Lower lobe of right lung (tissue), 2 donors: ENCODE measurements around the gene ENTPD6. TPM values are rescaled to one million over a fixed set of nuclear protein-coding genes. Genes with fewer than 3 reads are reported as not detected.
"Not testable (repeated sequence)": the region's sequence is repeated elsewhere in the genome, so short reads cannot be mapped to it uniquely, and the experiment has no call there.

ENCODE experiments used
- ATAC-seq, 2 donors: fragments of 200-7000 bp; cut with Tn5 transposase; one replicate each; pipeline ENCODE4 v1.9.1; 2020 to 2022; ENCODE audit warnings: mild to moderate bottlenecking in 2 of 2, moderate library complexity in 2 of 2
- DNase-seq: peaks from one replicate; pipeline ENCODE4 v3.0.0-alpha.2; 2020
- H3K27ac ChIP-seq: fragments of 200-600 bp; one replicate; pipeline ENCODE4 v1.8.0; 2022
- H3K27me3 ChIP-seq: fragments of 200-600 bp; one replicate; pipeline ENCODE4 v1.8.0; 2022; ENCODE audit warnings: low read depth
- H3K36me3 ChIP-seq: fragments of 200-600 bp; one replicate; pipeline ENCODE4 v1.8.0; 2022; ENCODE audit warnings: mild to moderate bottlenecking
- H3K4me1 ChIP-seq: fragments of 200-600 bp; one replicate; pipeline ENCODE4 v1.8.0; 2022
- H3K4me3 ChIP-seq: fragments of 200-600 bp; one replicate; pipeline ENCODE4 v1.8.0; 2022; ENCODE audit warnings: mild to moderate bottlenecking
- H3K9me3 ChIP-seq: fragments of 200-600 bp; one replicate; pipeline ENCODE4 v1.8.0; 2022
- CTCF ChIP-seq: fragments of 200-600 bp; IDR thresholded peaks from one replicate; pipeline ENCODE4 v1.8.0; 2022; ENCODE audit warnings: antibody characterized with exemption, mild to moderate bottlenecking
- intact Hi-C: fragments of 100-400 bp; cut with DNase I; formaldehyde crosslinking; loops from one replicate; pipeline ENCODE4 v1.11.0; 2022
- total RNA-seq: library from RNA; stranded (reverse); fragmentation: NEBNext Ultra II Directional; extraction: Animal tissue kit (Norgen Biotek cat#: 25700); gene quantifications from one replicate; pipeline ENCODE4 v1.2.1, GENCODE V29; 2021
- donor health status: DM: no; HTN: yes; CAD: no; lungs with severe emphysema.

ENTPD6 gene
- total RNA-seq, 1 donor from 2014 or later: 64.5 TPM

GRCh38 chr20:25258828-25259227, 63.3 kb downstream of the ENTPD6 start:
- intact Hi-C loops: no loop called here
- peaks cover 27% of the 10 kb centered on the region for H3K36me3 ChIP-seq
- no peak overlapping the region for H3K27ac ChIP-seq
- DNase-seq: no peak
- ATAC-seq: no peak
- no peaks in the 10 kb centered on the region for H3K27me3 ChIP-seq
- no peaks in the 10 kb centered on the region for H3K9me3 ChIP-seq
- TF ChIP-seq CTCF: no peak
- no peak overlapping the region for H3K4me3 ChIP-seq
- H3K4me1 ChIP-seq: peaks cover 35% of the 10 kb centered on the region

- Histone ChIP-seq H3K36me3 (peaks cover 27% of the 10 kb centered on the region), H3K27me3 (no peaks in the 10 kb centered on the region), H3K4me1 (peaks cover 35% of the 10 kb centered on the region), H3K4me3 (no peak overlapping the region), H3K9me3 (no peaks in the 10 kb centered on the region), H3K27ac (no peak overlapping the region)
- no peak for TF ChIP-seq CTCF
- ATAC-seq: no peak
- DNase-seq: no peak
- intact Hi-C loops: no loop called here
Measured at GRCh38 chr20:25259358-25259757, 63.8 kb downstream of the ENTPD6 start.

GRCh38 chr20:25259788-25260254, 64.3 kb downstream of the ENTPD6 start:
- H3K27me3 ChIP-seq: no peaks in the 10 kb centered on the region
- DNase-seq (no peak), ATAC-seq (no peak)
- no peak overlapping the region for H3K4me3 ChIP-seq
- no peaks in the 10 kb centered on the region for H3K9me3 ChIP-seq
- H3K36me3 ChIP-seq: peaks cover 27% of the 10 kb centered on the region
- H3K4me1 ChIP-seq: peaks cover 32% of the 10 kb centered on the region
- intact Hi-C loops: no loop called here
- no peak for TF ChIP-seq CTCF
- H3K27ac ChIP-seq: no peak overlapping the region

- intact Hi-C loops, H3K27ac ChIP-seq, H3K9me3 ChIP-seq, H3K27me3 ChIP-seq, DNase-seq, H3K4me3 ChIP-seq, ATAC-seq: not testable (repeated sequence)
- H3K4me1 ChIP-seq: peaks cover 21% of the 10 kb centered on the region
- peaks cover 27% of the 10 kb centered on the region for H3K36me3 ChIP-seq
Measured at GRCh38 chr20:25260770-25261437, 65.4 kb downstream of the ENTPD6 start.

- no peak overlapping the region for H3K4me3 ChIP-seq
- intact Hi-C loops: no loop called here
- peaks cover 54% of the 10 kb centered on the region for H3K36me3 ChIP-seq
- H3K27ac ChIP-seq: no peak overlapping the region
- no peaks in the 10 kb centered on the region for H3K4me1 ChIP-seq
- no peak for DNase-seq
- no peak for ATAC-seq
- H3K9me3 ChIP-seq: no peaks in the 10 kb centered on the region
- no peak for TF ChIP-seq CTCF
- no peaks in the 10 kb centered on the region for H3K27me3 ChIP-seq
Measured at GRCh38 chr20:25269057-25269832, 73.7 kb downstream of the ENTPD6 start.

GRCh38 chr20:25269833-25270170, 74.3 kb downstream of the ENTPD6 start:
- ATAC-seq (no peak), DNase-seq (peak; percentile 17)
- peaks cover 59% of the 10 kb centered on the region for H3K36me3 ChIP-seq
- intact Hi-C loops: no loop called here
- no peaks in the 10 kb centered on the region for H3K27me3 ChIP-seq
- no peak for TF ChIP-seq CTCF
- H3K4me3 ChIP-seq: no peak overlapping the region
- H3K27ac ChIP-seq: no peak overlapping the region
- H3K4me1 ChIP-seq: no peaks in the 10 kb centered on the region
- H3K9me3 ChIP-seq: no peaks in the 10 kb centered on the region
